H9 (cell line): ENCODE data around the gene FXYD6. TPM values are rescaled to one million over a fixed set of nuclear protein-coding genes. Genes with fewer than 3 reads are reported as not detected.

Experiments used
- DNase-seq: peaks from one replicate; pipeline ENCODE4 v3.0.0-alpha.2; 2017
- H2AFZ ChIP-seq: one replicate; pipeline ENCODE4 v1.6.1; 2013; ENCODE audit warnings: mild to moderate bottlenecking, low read length, control low read depth, moderate library complexity
- H2AK5ac ChIP-seq: 2 replicates; pipeline ENCODE4 v1.6.1; 2013; ENCODE audit warnings: low read length, control low read depth, mixed read lengths; ENCODE audit not compliant: insufficient read length
- H2BK120ac ChIP-seq: one replicate; pipeline ENCODE4 v1.6.1; 2013; ENCODE audit warnings: low read depth, mild to moderate bottlenecking, low read length, control low read depth, inconsistent platforms; ENCODE audit not compliant: poor library complexity, severe bottlenecking
- H2BK12ac ChIP-seq: 2 replicates; pipeline ENCODE4 v1.6.1; 2013; ENCODE audit warnings: low read length, control low read depth, mixed read lengths, low read depth; ENCODE audit not compliant: insufficient read length
- H2BK15ac ChIP-seq: 2 replicates; pipeline ENCODE4 v1.6.1; 2013; ENCODE audit warnings: low read depth, low read length, control low read depth
- H2BK20ac ChIP-seq: one replicate; pipeline ENCODE4 v1.6.1; 2013; ENCODE audit warnings: low read depth, mild to moderate bottlenecking, low read length, control low read depth, inconsistent platforms; ENCODE audit not compliant: poor library complexity, severe bottlenecking
- H2BK5ac ChIP-seq: 2 replicates; pipeline ENCODE4 v1.6.1; 2013; ENCODE audit warnings: low read length, control low read depth, mixed read lengths; ENCODE audit not compliant: insufficient read length
- H3K14ac ChIP-seq: 2 replicates; pipeline ENCODE4 v1.6.1; 2013; ENCODE audit warnings: low read length, control low read depth; ENCODE audit not compliant: insufficient read depth
- H3K18ac ChIP-seq: 2 replicates; pipeline ENCODE4 v1.6.1; 2013; ENCODE audit warnings: low read depth, mild to moderate bottlenecking, mixed read lengths, low read length, control low read depth; ENCODE audit not compliant: insufficient read length
- H3K23ac ChIP-seq: 2 replicates; pipeline ENCODE4 v1.6.1; 2013; ENCODE audit warnings: low read length, control low read depth, mixed read lengths, low read depth; ENCODE audit not compliant: insufficient read length
- H3K23me2 ChIP-seq: 2 replicates; pipeline ENCODE4 v1.6.1; 2013; ENCODE audit warnings: low read depth, mild to moderate bottlenecking, mixed read lengths, low read length, control low read depth; ENCODE audit not compliant: insufficient read length, poor library complexity, severe bottlenecking
- H3K27ac ChIP-seq: 2 replicates; pipeline ENCODE4 v1.5.1; 2013; ENCODE audit warnings: low read length, control low read depth, mixed read lengths, low read depth; ENCODE audit not compliant: insufficient read length
- H3K27me3 ChIP-seq: 2 replicates; pipeline ENCODE4 v1.6.1; 2013; ENCODE audit warnings: low read length, control low read depth, inconsistent platforms; ENCODE audit not compliant: insufficient read depth
- H3K4ac ChIP-seq: 2 replicates; pipeline ENCODE4 v1.6.1; 2013; ENCODE audit warnings: low read depth, mild to moderate bottlenecking, control low read depth, inconsistent platforms, low read length, moderate library complexity
- H3K4me1 ChIP-seq: 2 replicates; pipeline ENCODE4 v1.6.1; 2013; ENCODE audit warnings: low read length, control low read depth, inconsistent platforms; ENCODE audit not compliant: insufficient read depth
- H3K4me2 ChIP-seq: 2 replicates; pipeline ENCODE4 v1.6.1; 2013; ENCODE audit warnings: low read length, control low read depth, mixed read lengths; ENCODE audit not compliant: insufficient read length, insufficient read depth
- H3K56ac ChIP-seq: 2 replicates; pipeline ENCODE4 v1.6.1; 2013; ENCODE audit warnings: low read depth, mild to moderate bottlenecking, mixed read lengths, low read length, control low read depth; ENCODE audit not compliant: insufficient read length
- H3K79me1 ChIP-seq: 2 replicates; pipeline ENCODE4 v1.6.1; 2013; ENCODE audit warnings: low read depth, mild to moderate bottlenecking, moderate library complexity, low read length, control low read depth, inconsistent platforms; ENCODE audit not compliant: insufficient read depth, poor library complexity, severe bottlenecking
- H3K79me2 ChIP-seq: 2 replicates; pipeline ENCODE4 v1.6.1; 2013; ENCODE audit warnings: low read length, control low read depth, inconsistent platforms; ENCODE audit not compliant: insufficient read depth
- H3K9ac ChIP-seq: 2 replicates; pipeline ENCODE4 v1.6.1; 2013; ENCODE audit warnings: low read length, control low read depth, mixed read lengths; ENCODE audit not compliant: insufficient read length; ENCODE audit errors: extremely low read depth
- H3K9me3 ChIP-seq: one replicate; pipeline ENCODE4 v1.6.1; 2013; ENCODE audit warnings: low read depth, low read length, inconsistent platforms; ENCODE audit not compliant: control insufficient read depth
- H3T11ph ChIP-seq: one replicate; pipeline ENCODE4 v1.6.1; 2013; ENCODE audit warnings: mild to moderate bottlenecking, low read length, control low read depth, inconsistent platforms
- H4K20me1 ChIP-seq: one replicate; pipeline ENCODE4 v1.6.1; 2013; ENCODE audit not compliant: control insufficient read depth, insufficient read length, insufficient read depth
- H4K5ac ChIP-seq: 2 replicates; pipeline ENCODE4 v1.6.1; 2013; ENCODE audit warnings: low read depth, mild to moderate bottlenecking, mixed read lengths, low read length, control low read depth; ENCODE audit not compliant: insufficient read length
- H4K8ac ChIP-seq: replicated peaks from 2 replicates; pipeline ENCODE4 v1.6.1; 2013; ENCODE audit warnings: low read length, control low read depth, mixed read lengths, low read depth; ENCODE audit not compliant: insufficient read length
- H4K91ac ChIP-seq: 2 replicates; pipeline ENCODE4 v1.6.1; 2013; ENCODE audit warnings: low read depth, mild to moderate bottlenecking, moderate library complexity, mixed read lengths, low read length, control low read depth; ENCODE audit not compliant: insufficient read length
- H3K27ac Mint-ChIP-seq, 3 experiments: 2 replicates in 2 of 3; 3 replicates in 1 of 3; pipeline ENCODE4 v1.8.0; 2020 to 2021; ENCODE audit warnings: mixed read lengths in 3 of 3, mild to moderate bottlenecking in 1 of 3, moderate library complexity in 1 of 3
- H3K27me3 Mint-ChIP-seq: 2 replicates; pipeline ENCODE4 v1.8.0; 2021; ENCODE audit warnings: low read depth, mild to moderate bottlenecking, moderate library complexity, mixed read lengths
- H3K36me3 Mint-ChIP-seq, 3 experiments: 2 replicates in 2 of 3; 3 replicates in 1 of 3; pipeline ENCODE4 v1.8.0; 2020 to 2021; ENCODE audit warnings: low read depth in 3 of 3, mixed read lengths in 3 of 3; ENCODE audit not compliant: insufficient read depth in 1 of 3
- H3K4me1 Mint-ChIP-seq, 2 experiments: 2 replicates each; pipeline ENCODE4 v1.8.0; 2020; ENCODE audit warnings: mixed read lengths in 2 of 2
- H3K4me3 Mint-ChIP-seq, 2 experiments: 2 replicates in 1 of 2; 3 replicates in 1 of 2; pipeline ENCODE4 v1.8.0; 2020 to 2021; ENCODE audit warnings: mild to moderate bottlenecking in 2 of 2, mixed read lengths in 2 of 2, moderate library complexity in 1 of 2
- H3K9me3 Mint-ChIP-seq, 2 experiments: 2 replicates in 1 of 2; 3 replicates in 1 of 2; pipeline ENCODE4 v1.8.0; 2020; ENCODE audit warnings: mild to moderate bottlenecking in 2 of 2, mixed read lengths in 2 of 2, moderate library complexity in 1 of 2
- WGBS: extraction: QIAGEN DNeasy Blood & Tissue Kit; methylation state at CpG from one replicate; pipeline ENCODE4 v1.1.7; 2013; ENCODE audit warnings: missing lambda C conversion rate, low lambda C conversion rate, mixed read lengths; ENCODE audit not compliant: insufficient read length; ENCODE audit errors: extremely low coverage; 5-methylcytosine and 5-hydroxymethylcytosine counted together
- total RNA-seq: library from RNA; stranded (reverse); gene quantifications from 2 replicates; pipeline ENCODE4 v1.2.1, GENCODE V29; 2021
- TF ChIP-seq, protein P1 (sequence below): fragments of 200-600 bp; sonication (generic); conservative IDR thresholded peaks from 3 replicates; pipeline ENCODE4 v1.8.0; 2021; ENCODE audit warnings: antibody characterized with exemption, mild to moderate bottlenecking

FXYD6 gene
- total RNA-seq, 1 experiment from 2014 or later, result 18.3 TPM

GRCh38 chr11:117918366-117919255 lies 42.2 kb upstream of the FXYD6 start:
- Mint-ChIP-seq H3K27me3 (peaks cover 14% of the 10 kb centered on the region), H3K9me3 (no peaks in the 10 kb centered on the region), H3K27ac (no peak overlapping the region), H3K4me1 (peaks cover 0 to 7% of the 10 kb centered on the region in 2 experiments), H3K36me3 (no peaks in the 10 kb centered on the region), H3K4me3 (no peak overlapping the region)
- H3K14ac ChIP-seq, result no peak overlapping the region; the same call in 1 of the 2 replicates
- no peak overlapping the region for H4K91ac ChIP-seq
- H4K20me1 ChIP-seq, result no peaks in the 10 kb centered on the region
- TF ChIP-seq, protein P1, sequence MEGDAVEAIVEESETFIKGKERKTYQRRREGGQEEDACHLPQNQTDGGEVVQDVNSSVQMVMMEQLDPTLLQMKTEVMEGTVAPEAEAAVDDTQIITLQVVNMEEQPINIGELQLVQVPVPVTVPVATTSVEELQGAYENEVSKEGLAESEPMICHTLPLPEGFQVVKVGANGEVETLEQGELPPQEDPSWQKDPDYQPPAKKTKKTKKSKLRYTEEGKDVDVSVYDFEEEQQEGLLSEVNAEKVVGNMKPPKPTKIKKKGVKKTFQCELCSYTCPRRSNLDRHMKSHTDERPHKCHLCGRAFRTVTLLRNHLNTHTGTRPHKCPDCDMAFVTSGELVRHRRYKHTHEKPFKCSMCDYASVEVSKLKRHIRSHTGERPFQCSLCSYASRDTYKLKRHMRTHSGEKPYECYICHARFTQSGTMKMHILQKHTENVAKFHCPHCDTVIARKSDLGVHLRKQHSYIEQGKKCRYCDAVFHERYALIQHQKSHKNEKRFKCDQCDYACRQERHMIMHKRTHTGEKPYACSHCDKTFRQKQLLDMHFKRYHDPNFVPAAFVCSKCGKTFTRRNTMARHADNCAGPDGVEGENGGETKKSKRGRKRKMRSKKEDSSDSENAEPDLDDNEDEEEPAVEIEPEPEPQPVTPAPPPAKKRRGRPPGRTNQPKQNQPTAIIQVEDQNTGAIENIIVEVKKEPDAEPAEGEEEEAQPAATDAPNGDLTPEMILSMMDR, result no peak
- H3K56ac ChIP-seq, result no peak overlapping the region
- H3K79me1 ChIP-seq, result no peaks in the 10 kb centered on the region
- H3K9ac ChIP-seq, result no peak overlapping the region
- no peak overlapping the region for H2BK20ac ChIP-seq
- no peak overlapping the region for H2BK5ac ChIP-seq
- WGBS, result no CpG with 5 or more reads among the region's 17 CpGs
- no peak overlapping the region for H3T11ph ChIP-seq
- no peaks in the 10 kb centered on the region for H3K9me3 ChIP-seq
- H3K4me2 ChIP-seq, result no peak overlapping the region
- H2BK120ac ChIP-seq, result no peak overlapping the region
- no peak overlapping the region for H3K27ac ChIP-seq
- no peaks in the 10 kb centered on the region for H3K4me1 ChIP-seq
- no peak overlapping the region for H2BK12ac ChIP-seq
- no peak overlapping the region for H2AFZ ChIP-seq
- H3K23me2 ChIP-seq, result no peaks in the 10 kb centered on the region
- no peak for DNase-seq
- H3K79me2 ChIP-seq, result no peaks in the 10 kb centered on the region
- no peak overlapping the region for H4K8ac ChIP-seq
- no peak overlapping the region for H2BK15ac ChIP-seq
- no peak overlapping the region for H3K23ac ChIP-seq
- no peak overlapping the region for H4K5ac ChIP-seq
- H3K4ac ChIP-seq, result no peak overlapping the region
- H2AK5ac ChIP-seq, result no peak overlapping the region
- no peak overlapping the region for H3K18ac ChIP-seq
- H3K27me3 ChIP-seq, result no peaks in the 10 kb centered on the region
